K562 (cell line): ENCODE measurements around the gene UBR3. TPM values are rescaled to one million over a fixed set of nuclear protein-coding genes. Genes with fewer than 3 reads are reported as not detected.
A peak's percentile ranks its signal among the peaks of the same experiment; 100 is the strongest.

ENCODE experiments used
- ARID2 ChIP-seq: fragments of 450-650 bp; IDR thresholded peaks from 2 replicates; pipeline ENCODE4 v1.6.1; 2017; ENCODE audit warnings: antibody characterized with exemption, mild to moderate bottlenecking
- ATF1 ChIP-seq, 2 experiments: fragments of 450-650 bp in 1 of 2; IDR thresholded peaks; 2 replicates each; pipeline ENCODE4 v1.6.1; 2016; ENCODE audit warnings: missing compliant biosample characterization in 1 of 2, missing genetic modification characterization in 1 of 2
- CREB3L1 ChIP-seq: fragments of 450-650 bp; IDR thresholded peaks from 2 replicates; pipeline ENCODE4 v1.6.1; 2014; ENCODE audit warnings: low read depth, mild to moderate bottlenecking, moderate library complexity, borderline replicate concordance
- CREM ChIP-seq: IDR thresholded peaks from 2 replicates; pipeline ENCODE4 v1.6.1; 2014; ENCODE audit warnings: antibody characterized with exemption, low read depth
- CTCF ChIP-seq, 3 experiments: IDR thresholded peaks in 2 of 3; conservative IDR thresholded peaks in 1 of 3; 2 replicates each; pipeline ENCODE4 v1.5.1; 2011 to 2012; ENCODE audit warnings: low read length in 3 of 3, mild to moderate bottlenecking in 3 of 3, control low read depth in 2 of 3, improper control_type of control experiment in 1 of 3, inconsistent platforms in 1 of 3, low read depth in 1 of 3, mixed read lengths in 1 of 3, moderate library complexity in 1 of 3; ENCODE audit not compliant: insufficient read depth in 2 of 3
- KDM2B ChIP-seq: fragments of 250-450 bp; sonication (Bioruptor Pico); IDR thresholded peaks from 2 replicates; pipeline ENCODE4 v1.8.0; 2021; ENCODE audit warnings: mild to moderate bottlenecking, moderate library complexity
- MECOM ChIP-seq: fragments of 250-450 bp; sonication (Bioruptor Pico); IDR thresholded peaks from 2 replicates; pipeline ENCODE4 v1.8.0; 2022; ENCODE audit warnings: inconsistent platforms
- NFATC3 ChIP-seq: fragments of 450-650 bp; IDR thresholded peaks from 2 replicates; pipeline ENCODE4 v1.6.1; 2017; ENCODE audit warnings: mild to moderate bottlenecking
- NR1H2 ChIP-seq: sonication (generic); formaldehyde crosslinking; IDR thresholded peaks from 2 replicates; pipeline ENCODE4 v1.4.0; 2020; ENCODE audit warnings: mild to moderate bottlenecking, missing genetic modification reagents
- NR2C2 ChIP-seq, 2 experiments: fragments of 200-800 bp in 1 of 2; sonication (Bioruptor generic) in 1 of 2; sonication (generic) in 1 of 2; formaldehyde crosslinking in 1 of 2; IDR thresholded peaks; 2 replicates each; pipeline versions ENCODE4 v1.6.1 to v1.8.0; 2016 to 2022; ENCODE audit warnings: mild to moderate bottlenecking in 1 of 2, missing compliant biosample characterization in 1 of 2, missing genetic modification characterization in 1 of 2, missing genetic modification reagents in 1 of 2
- NR2F6 ChIP-seq: fragments of 450-650 bp; formaldehyde crosslinking; IDR thresholded peaks from 2 replicates; pipeline ENCODE4 v1.4.0; 2020; ENCODE audit warnings: mild to moderate bottlenecking
- PCBP2 ChIP-seq: fragments of 200-400 bp; formaldehyde crosslinking; IDR thresholded peaks from 2 replicates; pipeline ENCODE4 v1.6.1; 2018; ENCODE audit warnings: low read length, low read depth, mild to moderate bottlenecking, moderate library complexity; ENCODE audit not compliant: poor library complexity, severe bottlenecking
- POLR2B ChIP-seq: fragments of 450-650 bp; IDR thresholded peaks from 2 replicates; pipeline ENCODE4 v1.6.1; 2018; ENCODE audit warnings: low read depth; ENCODE audit not compliant: partially characterized antibody
- SMAD3 ChIP-seq: fragments of 450-650 bp; formaldehyde crosslinking; conservative IDR thresholded peaks from 2 replicates; pipeline ENCODE4 v1.4.0; 2020; ENCODE audit warnings: mild to moderate bottlenecking
- SRSF1 ChIP-seq: fragments of 200-400 bp; formaldehyde crosslinking; IDR thresholded peaks from 2 replicates; pipeline ENCODE4 v1.6.1; 2017; ENCODE audit warnings: mild to moderate bottlenecking, low read depth, low read length, moderate library complexity
- SRSF3 ChIP-seq: fragments of 200-400 bp; formaldehyde crosslinking; IDR thresholded peaks from 2 replicates; pipeline ENCODE4 v1.6.1; 2016; ENCODE audit warnings: mild to moderate bottlenecking, low read length, moderate library complexity; ENCODE audit not compliant: insufficient read depth
- SUPT5H ChIP-seq: fragments of 450-650 bp; IDR thresholded peaks from 2 replicates; pipeline ENCODE4 v1.6.1; 2016
- TARDBP ChIP-seq: fragments of 450-650 bp; IDR thresholded peaks from 2 replicates; pipeline ENCODE4 v1.6.1; 2016
- TEAD2 ChIP-seq: fragments of 450-650 bp; IDR thresholded peaks from 2 replicates; pipeline ENCODE4 v1.6.1; 2016; ENCODE audit warnings: missing genetic modification characterization, control low read depth, missing compliant biosample characterization
- TRIM28 ChIP-seq: fragments of 450-650 bp; IDR thresholded peaks from 2 replicates; pipeline ENCODE4 v1.6.1; 2017
- ZBTB5 ChIP-seq: fragments of 450-650 bp; IDR thresholded peaks from 2 replicates; pipeline ENCODE4 v1.6.1; 2017; ENCODE audit warnings: antibody characterized with exemption
- ZFP91 ChIP-seq: sonication (generic); formaldehyde crosslinking; IDR thresholded peaks from 2 replicates; pipeline ENCODE4 v1.8.0; 2022; ENCODE audit warnings: mild to moderate bottlenecking, missing genetic modification reagents
- ZKSCAN3 ChIP-seq: fragments of 250-450 bp; sonication (Bioruptor Pico); IDR thresholded peaks from 2 replicates; pipeline ENCODE4 v1.4.0; 2020
- ZNF140 ChIP-seq: fragments of 250-450 bp; sonication (Bioruptor Pico); IDR thresholded peaks from 2 replicates; pipeline ENCODE4 v1.8.0; 2021; ENCODE audit warnings: moderate library complexity, mild to moderate bottlenecking, inconsistent platforms
- polyA plus RNA-seq, 8 experiments: library from polyadenylated mRNA; depleted of rRNA in 4 of 8; stranded (reverse) in 5 of 8; unstranded in 3 of 8; fragments of >200 nt; fragmentation: Nextera tagmentation in 2 of 8; fragmentation: Illumina TruSeq in 1 of 8; extraction: Ambion mirVana in 2 of 8; extraction: Trizol in 1 of 8; gene quantifications; 2 replicates each; pipeline versions ENCODE4 v1.2.1 to v1.2.3, GENCODE V29; 2011 to 2014; ENCODE audit warnings: inconsistent platforms in 1 of 8, missing spikeins in 1 of 8
- total RNA-seq, 7 experiments: library from RNA; depleted of rRNA in 6 of 7; stranded (reverse); fragments of >200 nt in 6 of 7; fragmentation: Illumina TruSeq in 2 of 7; extraction: Trizol in 2 of 7; gene quantifications; 2 replicates each; pipeline versions ENCODE4 v1.2.1 to v1.2.3, GENCODE V29; 2011 to 2021; ENCODE audit warnings: low replicate concordance in 1 of 7

UBR3 gene
- total and polyA plus RNA-seq, 9 of the 15 experiments (the other 6 are each of a cell fraction or from before 2014, with no cell fraction given), result 14.4 to 63.5 (median 40.4) TPM

GRCh38 chr2:169828141-169828811 is 1.0 kb downstream of the UBR3 start (continued):
- TF ChIP-seq CREB3L1 (no peak), ZBTB5 (no peak), NR1H2 (CRISPR knock-in tag) (no peak), SMAD3 (CRISPR knock-in tag) (no peak), PCBP2 (no peak), TRIM28 (no peak), ZKSCAN3 (CRISPR knock-in tag) (no peak), SRSF3 (no peak), CREM (no peak), ZFP91 (no peak), KDM2B (CRISPR knock-in tag) (no peak), ARID2 (no peak), NR2C2 (CRISPR knock-in tag; IDR thresholded peaks at IDR 0.05) (no peak), NR2C2 (tag; IDR thresholded peaks at IDR 0.05) (no peak), TEAD2 (tag) (no peak), SUPT5H (peak; percentile 55; the same call in 1 of the 2 replicates), ATF1 (CRISPR knock-in tag; IDR thresholded peaks at IDR 0.05) (no peak), ATF1 (tag; IDR thresholded peaks at IDR 0.05) (no peak), ZNF140 (CRISPR knock-in tag) (no peak), CTCF (IDR thresholded peaks at IDR 0.05 in 2 of 3, conservative IDR thresholded peaks at IDR 0.05 in 1 of 3; ENCODE audit: insufficient read depth in 2 of 3, low read depth in 1 of 3, low read length in 3 of 3) (no peak), POLR2B (peak; percentile 34), MECOM (CRISPR knock-in tag) (no peak), NFATC3 (no peak), SRSF1 (no peak), TARDBP (no peak), NR2F6 (CRISPR knock-in tag) (no peak)
